IMR-90 (cell line): ENCODE data around the gene PRDM15. TPM values are rescaled to one million over a fixed set of nuclear protein-coding genes. Genes with fewer than 3 reads are reported as not detected.

Experiments
- ATAC-seq: fragments of 200-7000 bp; cut with Tn5 transposase; 2 replicates; pipeline ENCODE4 v1.9.1; 2020; ENCODE audit warnings: low read depth, mild to moderate bottlenecking, moderate library complexity
- BruUV-seq: library from RNA; stranded (reverse); fragments of 400-500 nt; replicated peaks from 2 replicates; lab custom pipeline; 2021; lab: Mats Ljungman, UMichigan
- CTCF ChIA-PET: fragments of 300-600 bp; formaldehyde crosslinking; extraction: SDS; loops from one replicate; lab custom pipeline; 2021; ENCODE audit warnings: antibody characterized with exemption; lab: Yijun Ruan, JAX
- POLR2A ChIA-PET: fragments of 300-600 bp; sonication (Branson Sonifier 250); formaldehyde crosslinking; loops from one replicate; lab custom pipeline; 2022; ENCODE audit warnings: antibody characterized with exemption; ENCODE audit not compliant: unreplicated experiment; lab: Charles Lee
- DNase-seq: peaks from one replicate; pipeline ENCODE4 v3.0.0; 2013
- H2AFZ ChIP-seq: replicated peaks from 2 replicates; pipeline ENCODE3; 2013; ENCODE audit warnings: low read length, mild to moderate bottlenecking; ENCODE audit not compliant: poor library complexity
- H2AK5ac ChIP-seq: 2 replicates; pipeline ENCODE4 v1.6.1; 2013; ENCODE audit warnings: low read depth, low read length, inconsistent platforms
- H2AK9ac ChIP-seq: replicated peaks from 2 replicates; pipeline ENCODE3; 2013; ENCODE audit warnings: mild to moderate bottlenecking, low read depth, low read length, moderate library complexity; ENCODE audit not compliant: poor library complexity
- H2BK120ac ChIP-seq: 2 replicates; pipeline ENCODE4 v1.6.1; 2013; ENCODE audit warnings: low read depth, low read length, inconsistent platforms
- H2BK15ac ChIP-seq: 3 replicates; pipeline ENCODE4 v1.6.1; 2013; ENCODE audit warnings: low read depth, low read length, inconsistent platforms
- H2BK20ac ChIP-seq: 2 replicates; pipeline ENCODE4 v1.6.1; 2013; ENCODE audit warnings: low read depth, mild to moderate bottlenecking, inconsistent platforms, low read length, moderate library complexity
- H2BK5ac ChIP-seq: 2 replicates; pipeline ENCODE4 v1.6.1; 2013; ENCODE audit warnings: mild to moderate bottlenecking, low read depth, low read length, inconsistent platforms; ENCODE audit not compliant: poor library complexity, severe bottlenecking
- H3K14ac ChIP-seq: replicated peaks from 2 replicates; pipeline ENCODE4 v1.6.1; 2013; ENCODE audit warnings: low read depth, low read length, inconsistent platforms
- H3K18ac ChIP-seq: 2 replicates; pipeline ENCODE4 v1.6.1; 2013; ENCODE audit warnings: low read depth, low read length, control low read depth
- H3K23ac ChIP-seq: 2 replicates; pipeline ENCODE4 v1.6.1; 2013; ENCODE audit warnings: low read depth, low read length, inconsistent platforms
- H3K27ac ChIP-seq: 2 replicates; pipeline ENCODE4 v1.5.1; 2013; ENCODE audit warnings: mild to moderate bottlenecking, control low read depth, low read length; ENCODE audit not compliant: insufficient read depth
- H3K27me3 ChIP-seq: 2 replicates; pipeline ENCODE4 v1.6.1; 2013; ENCODE audit warnings: low read length; ENCODE audit not compliant: control insufficient read depth, insufficient read depth
- H3K36me3 ChIP-seq: 2 replicates; pipeline ENCODE4 v1.6.1; 2013; ENCODE audit warnings: low read length, mixed read lengths; ENCODE audit not compliant: control insufficient read depth, insufficient read depth
- H3K4ac ChIP-seq: 2 replicates; pipeline ENCODE4 v1.6.1; 2013; ENCODE audit warnings: low read depth, low read length, inconsistent platforms
- H3K4me1 ChIP-seq: 2 replicates; pipeline ENCODE4 v1.6.1; 2013; ENCODE audit warnings: low read length, mixed read lengths; ENCODE audit not compliant: control insufficient read depth, insufficient read depth
- H3K4me2 ChIP-seq: 2 replicates; pipeline ENCODE4 v1.6.1; 2013; ENCODE audit warnings: low read depth, mild to moderate bottlenecking, control low read depth, low read length, moderate library complexity
- H3K4me3 ChIP-seq: 2 replicates; pipeline ENCODE4 v1.5.1; 2013; ENCODE audit warnings: low read depth, mild to moderate bottlenecking, control low read depth, low read length, moderate library complexity; ENCODE audit not compliant: insufficient read depth
- H3K56ac ChIP-seq: 2 replicates; pipeline ENCODE4 v1.6.1; 2013; ENCODE audit warnings: low read length, inconsistent platforms; ENCODE audit not compliant: insufficient read depth; ENCODE audit errors: extremely low read depth
- H3K79me1 ChIP-seq, 2 experiments: 2 replicates each; pipeline ENCODE4 v1.6.1; 2013; ENCODE audit warnings: low read length in 2 of 2, inconsistent platforms in 1 of 2, low read depth in 1 of 2
- H3K9ac ChIP-seq: 2 replicates; pipeline ENCODE4 v1.6.1; 2013; ENCODE audit warnings: low read depth, low read length, control low read depth
- H3K9me1 ChIP-seq: 2 replicates; pipeline ENCODE4 v1.6.1; 2013; ENCODE audit warnings: low read length, inconsistent platforms; ENCODE audit not compliant: insufficient read depth
- H3K9me3 ChIP-seq: 2 replicates; pipeline ENCODE4 v1.6.1; 2013; ENCODE audit warnings: low read length; ENCODE audit not compliant: control insufficient read depth, insufficient read depth
- H4K20me1 ChIP-seq: 2 replicates; pipeline ENCODE4 v1.6.1; 2013; ENCODE audit warnings: low read length, inconsistent platforms; ENCODE audit not compliant: insufficient read depth
- H4K5ac ChIP-seq: 2 replicates; pipeline ENCODE4 v1.6.1; 2013; ENCODE audit warnings: mild to moderate bottlenecking, low read depth, low read length, control low read depth
- H4K8ac ChIP-seq, 2 experiments: 2 replicates each; pipeline ENCODE4 v1.6.1; 2013; ENCODE audit warnings: low read depth in 2 of 2, low read length in 2 of 2, control low read depth in 1 of 2, inconsistent platforms in 1 of 2
- H4K91ac ChIP-seq: 2 replicates; pipeline ENCODE4 v1.6.1; 2013; ENCODE audit warnings: low read depth, low read length, inconsistent platforms; ENCODE audit not compliant: insufficient read depth
- NFE2L2 ChIP-seq: fragments of 150-350 bp; IDR thresholded peaks from 2 replicates; pipeline ENCODE4 v1.6.1; 2016; ENCODE audit warnings: low read depth, mild to moderate bottlenecking, low read length
- WGBS, 2 experiments: methylation state at CpG; one replicate each; pipeline versions ENCODE4 v1.1.5 to v1.1.7; 2013; ENCODE audit warnings: missing lambda C conversion rate in 2 of 2; ENCODE audit not compliant: insufficient read length in 1 of 2; ENCODE audit errors: extremely low coverage in 2 of 2; 5-methylcytosine and 5-hydroxymethylcytosine counted together
- dilution Hi-C: fragments of 300-500 bp; cut with HindIII; formaldehyde crosslinking; loops from one replicate; pipeline ENCODE4 v1.14.3; 2018; ENCODE audit warnings: low sequenced_read_pairs; ENCODE audit not compliant: unreplicated experiment
- in situ Hi-C: fragments of 300-500 bp; cut with MboI; formaldehyde crosslinking; loops from 3 replicates; pipeline ENCODE4 v1.14.3; 2019; ENCODE audit warnings: low sequenced_read_pairs, inconsistent platforms, mixed read lengths
- intact Hi-C: fragments of 100-400 bp; cut with micrococcal nuclease; formaldehyde crosslinking; loops from 2 replicates; pipeline ENCODE4 v1.10.0; 2022
- polyA plus RNA-seq, 3 experiments: library from polyadenylated mRNA; depleted of rRNA; stranded (reverse); fragments of >200 nt; gene quantifications; 2 replicates each; pipeline ENCODE4 v1.2.3, GENCODE V29; 2012; ENCODE audit warnings: low replicate concordance in 1 of 3
- total RNA-seq: library from RNA; depleted of rRNA; stranded (reverse); fragments of >200 nt; gene quantifications from 2 replicates; pipeline ENCODE4 v1.2.3, GENCODE V29; 2012

PRDM15 gene
- total and polyA plus RNA-seq, 2 of the 4 experiments (the other 2 are of a cell fraction): 7.3 to 8.8 TPM

DNA sequence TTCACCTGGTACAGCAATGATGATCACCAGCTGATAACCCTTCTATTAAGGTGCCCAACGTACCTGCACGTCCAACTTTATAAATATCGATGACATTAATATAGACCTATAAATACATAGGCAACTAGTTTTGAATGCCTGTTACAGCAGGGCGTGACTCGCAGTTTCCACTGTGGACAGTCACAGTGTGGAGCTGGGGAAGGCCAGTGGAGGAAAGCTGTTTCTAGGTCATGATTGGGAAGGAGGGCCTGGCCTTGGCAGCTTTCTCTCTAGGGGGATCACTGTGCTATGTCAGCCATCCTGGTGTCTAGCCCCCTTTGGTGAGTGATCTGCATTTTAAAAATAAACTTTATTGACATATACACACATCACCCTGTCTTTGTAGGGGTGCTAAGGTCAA is 4.4 kb upstream of the PRDM15 start:
- in situ Hi-C loops: no loop called here
- Histone ChIP-seq H3K9ac (no peak overlapping the region), H3K4me1 (peaks cover 2% of the 10 kb centered on the region; the same call in 1 of the 2 replicates), H3K56ac (no peak overlapping the region), H3K27me3 (no peaks in the 10 kb centered on the region), H4K91ac (no peak overlapping the region), H3K18ac (no peak overlapping the region), H3K4ac (no peak overlapping the region), H2AK5ac (0 out of 2 replicates have a peak overlapping the region, but pooled peaks have one; percentile 56), H2BK20ac (no peak overlapping the region), H3K9me1 (peaks cover 6% of the 10 kb centered on the region; the same call in 1 of the 2 replicates), H3K36me3 (peaks cover 7% of the 10 kb centered on the region; the same call in 1 of the 2 replicates), H3K79me1 (0 out of 4 replicates have a peak, but pooled peaks cover 0 to 4% of the 10 kb centered on the region in 2 experiments), H2BK120ac (no peak overlapping the region), H3K14ac (no peak overlapping the region), H3K4me3 (no peak overlapping the region), H2AFZ (no peak overlapping the region), H2BK15ac (no peak overlapping the region), H2AK9ac (no peak overlapping the region), H3K4me2 (no peak overlapping the region), H4K8ac (no peak overlapping the region), H3K23ac (no peak overlapping the region), H4K20me1 (no peaks in the 10 kb centered on the region; the same call in 1 of the 2 replicates), H3K27ac (no peak overlapping the region), H4K5ac (no peak overlapping the region), H3K9me3 (no peaks in the 10 kb centered on the region), H2BK5ac (no peak overlapping the region)
- WGBS, 2 experiments: no CpG with 5 or more reads among the region's 5 CpGs
- dilution Hi-C loops: no loop called here
- ATAC-seq (no peak), DNase-seq (peak; percentile 12)
- ChIA-PET POLR2A (no interaction called here), CTCF (no interaction called here)
- no TSS peak for BruUV-seq
- TF ChIP-seq NFE2L2: no peak
- intact Hi-C loops: no loop called here
